ENCODE measurements around the gene ACTG1.

ACTG1 gene

DNA sequence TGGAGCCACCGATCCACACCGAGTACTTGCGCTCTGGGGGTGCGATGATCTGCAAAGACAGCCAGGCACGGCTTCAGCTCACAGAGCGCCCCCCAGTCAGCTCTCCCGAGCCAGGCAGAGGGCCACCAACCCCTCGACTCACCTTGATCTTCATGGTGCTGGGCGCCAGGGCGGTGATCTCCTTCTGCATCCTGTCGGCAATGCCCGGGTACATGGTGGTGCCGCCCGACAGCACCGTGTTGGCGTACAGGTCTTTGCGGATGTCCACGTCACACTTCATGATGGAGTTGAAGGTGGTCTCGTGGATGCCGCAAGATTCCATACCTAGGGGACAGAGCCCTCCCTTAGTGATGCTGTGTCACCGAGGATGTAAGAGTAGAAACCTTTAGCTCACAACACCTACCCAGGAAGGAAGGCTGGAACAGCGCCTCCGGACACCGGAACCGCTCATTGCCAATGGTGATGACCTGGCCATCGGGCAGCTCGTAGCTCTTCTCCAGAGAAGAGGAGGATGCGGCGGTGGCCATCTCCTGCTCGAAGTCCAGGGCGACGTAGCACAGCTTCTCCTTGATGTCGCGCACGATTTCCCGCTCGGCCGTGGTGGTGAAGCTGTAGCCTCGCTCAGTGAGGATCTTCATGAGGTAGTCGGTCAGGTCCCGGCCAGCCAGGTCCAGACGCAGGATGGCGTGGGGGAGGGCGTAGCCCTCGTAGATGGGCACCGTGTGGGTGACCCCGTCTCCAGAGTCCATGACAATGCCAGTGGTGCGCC lies 1.6 kb downstream of the ACTG1 start:
- peak overlapping the region; percentile 95 for H3K4me3 ChIP-seq (ENCODE audit: low read length)
- TF ChIP-seq, protein P1, sequence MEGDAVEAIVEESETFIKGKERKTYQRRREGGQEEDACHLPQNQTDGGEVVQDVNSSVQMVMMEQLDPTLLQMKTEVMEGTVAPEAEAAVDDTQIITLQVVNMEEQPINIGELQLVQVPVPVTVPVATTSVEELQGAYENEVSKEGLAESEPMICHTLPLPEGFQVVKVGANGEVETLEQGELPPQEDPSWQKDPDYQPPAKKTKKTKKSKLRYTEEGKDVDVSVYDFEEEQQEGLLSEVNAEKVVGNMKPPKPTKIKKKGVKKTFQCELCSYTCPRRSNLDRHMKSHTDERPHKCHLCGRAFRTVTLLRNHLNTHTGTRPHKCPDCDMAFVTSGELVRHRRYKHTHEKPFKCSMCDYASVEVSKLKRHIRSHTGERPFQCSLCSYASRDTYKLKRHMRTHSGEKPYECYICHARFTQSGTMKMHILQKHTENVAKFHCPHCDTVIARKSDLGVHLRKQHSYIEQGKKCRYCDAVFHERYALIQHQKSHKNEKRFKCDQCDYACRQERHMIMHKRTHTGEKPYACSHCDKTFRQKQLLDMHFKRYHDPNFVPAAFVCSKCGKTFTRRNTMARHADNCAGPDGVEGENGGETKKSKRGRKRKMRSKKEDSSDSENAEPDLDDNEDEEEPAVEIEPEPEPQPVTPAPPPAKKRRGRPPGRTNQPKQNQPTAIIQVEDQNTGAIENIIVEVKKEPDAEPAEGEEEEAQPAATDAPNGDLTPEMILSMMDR (conservative IDR thresholded peaks at IDR 0.05; ENCODE audit: low read length), result no peak
- no peak for DNase-seq (ENCODE audit: low read depth)

GRCh38 chr17:81509972-81510784 lies 2.4 kb downstream of the ACTG1 start:
- DNase-seq (ENCODE audit: low read depth), result no peak
- TF ChIP-seq, protein P1 (conservative IDR thresholded peaks at IDR 0.05; ENCODE audit: low read length), result no peak
- peak overlapping the region; percentile 95 for H3K4me3 ChIP-seq (ENCODE audit: low read length)

- no peak for DNase-seq (ENCODE audit: low read depth)
- peak overlapping the region; percentile 95 for H3K4me3 ChIP-seq (ENCODE audit: low read length)
- TF ChIP-seq, protein P1 (conservative IDR thresholded peaks at IDR 0.05; ENCODE audit: low read length), result no peak
Observed at GRCh38 chr17:81509207-81509971, 3.2 kb downstream of the ACTG1 start.

DNA sequence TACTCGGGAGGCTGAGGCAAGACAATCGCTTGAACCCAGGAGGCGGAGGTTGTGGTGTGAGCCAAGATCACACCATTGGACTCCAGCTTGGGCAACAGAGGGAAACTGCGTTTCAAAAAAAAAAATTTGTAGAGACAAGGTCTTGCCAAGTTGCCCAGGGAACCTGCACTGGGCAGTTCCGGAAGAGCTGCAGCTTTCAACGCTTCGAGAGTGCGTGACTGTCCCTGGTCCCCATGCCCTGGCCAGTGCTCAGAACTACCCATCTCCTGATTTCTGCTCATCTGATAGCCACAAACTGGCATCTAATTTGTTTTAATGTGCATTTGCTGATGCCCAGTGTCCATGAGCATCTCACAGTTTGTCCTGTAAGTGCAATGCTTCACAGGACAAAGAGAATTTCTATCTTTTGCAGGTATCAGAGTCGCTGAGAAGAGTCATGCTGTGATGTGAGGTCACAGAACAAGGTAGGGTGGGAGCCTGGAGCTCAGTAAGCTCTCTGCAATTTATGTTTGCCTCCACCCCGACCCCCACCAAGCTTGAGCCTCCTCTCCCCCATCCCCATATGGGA lies 3.9 kb downstream of the ACTG1 start:
- peak overlapping the region; percentile 95 for H3K4me3 ChIP-seq (ENCODE audit: low read length)
- peak; percentile 73 for DNase-seq (ENCODE audit: low read depth)
- TF ChIP-seq, protein P1 (conservative IDR thresholded peaks at IDR 0.05; ENCODE audit: low read length), result no peak

- no peak overlapping the region for H3K4me3 ChIP-seq (ENCODE audit: low read length)
- TF ChIP-seq, protein P1 (conservative IDR thresholded peaks at IDR 0.05; ENCODE audit: low read length), result no peak
- no peak for DNase-seq (ENCODE audit: low read depth)
Observed at GRCh38 chr17:81503619-81504018, 9.0 kb downstream of the ACTG1 start.

GRCh38 chr17:81502471-81503017 lies 10.1 kb downstream of the ACTG1 start:
- no peak overlapping the region for H3K4me3 ChIP-seq (ENCODE audit: low read length)
- no peak for DNase-seq (ENCODE audit: low read depth)
- TF ChIP-seq, protein P1 (conservative IDR thresholded peaks at IDR 0.05; ENCODE audit: low read length), result no peak

All from AG10803 (cell line).